Measurements from ENCODE around the gene EIF1. TPM values are rescaled to one million over a fixed set of nuclear protein-coding genes. Genes with fewer than 3 reads are reported as not detected.

EIF1 gene
- total RNA-seq, 1 donor from 2014 or later = 843 TPM

DNA sequence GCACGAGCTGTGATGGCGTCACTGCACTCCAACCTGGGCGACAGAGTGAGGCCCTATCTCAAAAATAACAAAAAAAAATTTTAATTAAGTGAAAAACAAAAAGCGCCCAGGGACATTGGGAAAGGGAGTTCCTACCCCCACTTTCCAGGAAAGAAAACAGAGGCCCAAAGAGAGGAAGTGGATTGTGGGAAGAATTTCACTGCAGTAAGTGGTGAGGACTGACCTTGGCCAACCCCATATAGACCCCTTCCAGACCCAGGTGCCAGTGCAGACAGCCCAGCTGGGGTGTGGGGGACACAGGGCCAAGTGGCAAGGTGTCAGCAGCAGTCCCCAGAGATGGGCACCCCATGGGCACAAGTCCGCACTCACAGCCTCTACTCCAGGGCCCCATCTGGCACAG is 35.3 kb upstream of the EIF1 start:
- intact Hi-C loops (cut with micrococcal nuclease) = no loop called here
- TF ChIP-seq, protein P1, sequence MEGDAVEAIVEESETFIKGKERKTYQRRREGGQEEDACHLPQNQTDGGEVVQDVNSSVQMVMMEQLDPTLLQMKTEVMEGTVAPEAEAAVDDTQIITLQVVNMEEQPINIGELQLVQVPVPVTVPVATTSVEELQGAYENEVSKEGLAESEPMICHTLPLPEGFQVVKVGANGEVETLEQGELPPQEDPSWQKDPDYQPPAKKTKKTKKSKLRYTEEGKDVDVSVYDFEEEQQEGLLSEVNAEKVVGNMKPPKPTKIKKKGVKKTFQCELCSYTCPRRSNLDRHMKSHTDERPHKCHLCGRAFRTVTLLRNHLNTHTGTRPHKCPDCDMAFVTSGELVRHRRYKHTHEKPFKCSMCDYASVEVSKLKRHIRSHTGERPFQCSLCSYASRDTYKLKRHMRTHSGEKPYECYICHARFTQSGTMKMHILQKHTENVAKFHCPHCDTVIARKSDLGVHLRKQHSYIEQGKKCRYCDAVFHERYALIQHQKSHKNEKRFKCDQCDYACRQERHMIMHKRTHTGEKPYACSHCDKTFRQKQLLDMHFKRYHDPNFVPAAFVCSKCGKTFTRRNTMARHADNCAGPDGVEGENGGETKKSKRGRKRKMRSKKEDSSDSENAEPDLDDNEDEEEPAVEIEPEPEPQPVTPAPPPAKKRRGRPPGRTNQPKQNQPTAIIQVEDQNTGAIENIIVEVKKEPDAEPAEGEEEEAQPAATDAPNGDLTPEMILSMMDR (IDR thresholded peaks at IDR 0.05) = no peak
- peaks cover 4% of the 10 kb centered on the region for H3K4me1 Mint-ChIP-seq
- DNase-seq (no peak), ATAC-seq (ENCODE audit: low read depth) (no peak)
- H3K9me3 Mint-ChIP-seq = no peaks in the 10 kb centered on the region
- no peak overlapping the region for H3K27ac Mint-ChIP-seq
- CTCF ChIA-PET = interaction anchor here (1.2 to 2.1 kb wide), 2 partner anchors 10 to 13 kb away, joined by 4 to 11 read pairs; no protein-coding TSS in a partner anchor
- H3K4me3 Mint-ChIP-seq = no peak overlapping the region
- peaks cover 3% of the 10 kb centered on the region for H3K27me3 Mint-ChIP-seq
- POLR2A ChIA-PET = interaction anchor here (0.8 kb wide), 1 partner anchor 12 kb away, joined by 3 read pairs; no protein-coding TSS in a partner anchor
- no peaks in the 10 kb centered on the region for H3K36me3 Mint-ChIP-seq (ENCODE audit: low read depth)

DNA sequence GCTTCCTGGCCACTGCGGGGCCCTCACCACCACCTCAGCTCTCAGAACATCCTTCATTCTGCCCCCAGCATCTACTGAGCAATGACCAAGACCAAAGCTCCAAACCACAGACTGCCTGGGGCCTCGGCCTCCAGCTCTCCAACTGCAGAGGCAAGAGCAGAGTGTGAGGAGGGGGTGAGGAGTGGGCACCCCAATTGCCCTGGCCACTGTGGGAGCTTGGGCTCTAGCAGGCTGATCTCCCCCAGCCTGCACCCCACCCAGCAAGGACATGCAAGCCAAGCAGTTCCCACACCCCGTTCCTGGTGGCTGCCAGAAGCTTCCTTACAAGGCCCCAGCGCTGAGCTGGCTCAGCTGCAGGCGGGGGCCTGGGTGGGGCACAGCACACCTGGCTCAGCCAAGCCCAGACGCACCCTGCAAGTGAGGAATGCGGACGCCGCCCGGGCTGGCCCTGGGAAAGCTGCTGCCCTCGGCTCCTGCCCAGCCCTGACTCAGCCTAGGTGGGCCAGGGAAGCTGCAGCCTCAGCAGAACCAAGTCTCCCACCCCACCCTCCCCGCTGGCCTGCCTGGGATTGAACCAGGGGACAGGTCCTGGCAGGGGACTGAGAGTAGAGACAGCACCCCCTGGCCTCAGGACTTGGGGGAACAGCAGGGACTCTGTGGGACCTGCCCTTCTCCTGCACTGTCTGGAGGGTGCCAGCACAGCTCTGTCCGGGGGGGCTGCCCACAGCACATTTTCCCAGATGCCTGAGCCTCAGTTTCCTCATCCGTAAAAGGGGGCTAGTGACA is 34.6 kb upstream of the EIF1 start:
- CTCF ChIA-PET = interaction anchor here (1.2 to 2.1 kb wide), 2 partner anchors 9 to 12 kb away, joined by 4 to 11 read pairs; no protein-coding TSS in a partner anchor
- Mint-ChIP-seq H3K4me1 (no peaks in the 10 kb centered on the region), H3K36me3 (ENCODE audit: low read depth) (no peaks in the 10 kb centered on the region), H3K27me3 (peaks cover 3% of the 10 kb centered on the region), H3K27ac (no peak overlapping the region), H3K9me3 (no peaks in the 10 kb centered on the region), H3K4me3 (no peak overlapping the region)
- TF ChIP-seq, protein P1 (IDR thresholded peaks at IDR 0.05) = no peak
- intact Hi-C loops (cut with micrococcal nuclease) = no loop called here
- no peak for ATAC-seq (ENCODE audit: low read depth)
- DNase-seq = no peak
- POLR2A ChIA-PET = interaction anchor here (0.8 kb wide), 1 partner anchor 12 kb away, joined by 3 read pairs; no protein-coding TSS in a partner anchor

DNA sequence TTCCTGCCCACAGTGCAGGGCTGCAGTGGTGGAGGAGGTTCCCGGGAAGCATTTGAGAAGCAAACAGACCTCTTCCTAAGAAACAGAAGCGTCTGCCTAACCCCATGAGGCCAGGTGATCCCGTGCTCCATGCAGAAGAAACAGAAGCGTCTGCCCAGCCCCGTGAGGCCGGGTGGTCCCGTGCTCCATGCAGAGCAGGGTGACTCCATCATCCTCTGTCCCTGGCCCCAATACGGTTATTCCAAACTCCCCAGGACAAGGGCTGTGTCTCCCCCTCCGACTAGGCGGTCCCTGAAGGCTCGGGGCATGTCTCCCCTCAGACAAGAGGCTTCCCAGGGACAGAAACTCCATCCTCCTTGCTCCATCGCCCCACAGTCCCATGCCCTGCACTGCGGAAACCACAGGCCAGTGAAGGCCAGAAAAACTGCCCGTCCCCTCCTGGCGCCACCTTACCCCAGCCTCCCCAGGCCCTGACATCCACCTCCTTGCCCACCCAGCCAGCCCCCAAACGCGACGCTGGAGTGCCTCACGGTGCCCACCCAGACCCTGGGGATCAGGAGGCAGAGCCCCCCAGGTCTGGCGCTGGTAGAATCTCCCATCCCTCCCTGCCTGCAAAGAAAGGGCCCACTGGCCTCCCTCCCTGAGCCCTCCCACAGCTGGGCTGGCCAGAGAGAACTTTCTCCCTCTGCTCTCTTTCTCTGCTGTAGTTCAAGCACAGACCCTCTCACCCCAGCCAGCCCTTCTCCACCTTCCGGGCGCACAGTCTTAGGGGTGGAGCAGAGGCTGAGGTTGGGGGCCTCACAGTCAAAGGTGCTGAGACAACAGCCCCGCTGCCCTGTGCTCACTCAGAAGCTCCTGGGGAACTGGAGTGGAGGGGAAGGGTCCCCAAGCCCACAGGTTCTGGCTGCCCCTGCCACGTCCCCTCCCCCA is 33.7 kb upstream of the EIF1 start:
- Mint-ChIP-seq H3K36me3 (ENCODE audit: low read depth) (no peaks in the 10 kb centered on the region), H3K4me1 (no peaks in the 10 kb centered on the region)
- intact Hi-C loops (cut with micrococcal nuclease) = no loop called here

DNA sequence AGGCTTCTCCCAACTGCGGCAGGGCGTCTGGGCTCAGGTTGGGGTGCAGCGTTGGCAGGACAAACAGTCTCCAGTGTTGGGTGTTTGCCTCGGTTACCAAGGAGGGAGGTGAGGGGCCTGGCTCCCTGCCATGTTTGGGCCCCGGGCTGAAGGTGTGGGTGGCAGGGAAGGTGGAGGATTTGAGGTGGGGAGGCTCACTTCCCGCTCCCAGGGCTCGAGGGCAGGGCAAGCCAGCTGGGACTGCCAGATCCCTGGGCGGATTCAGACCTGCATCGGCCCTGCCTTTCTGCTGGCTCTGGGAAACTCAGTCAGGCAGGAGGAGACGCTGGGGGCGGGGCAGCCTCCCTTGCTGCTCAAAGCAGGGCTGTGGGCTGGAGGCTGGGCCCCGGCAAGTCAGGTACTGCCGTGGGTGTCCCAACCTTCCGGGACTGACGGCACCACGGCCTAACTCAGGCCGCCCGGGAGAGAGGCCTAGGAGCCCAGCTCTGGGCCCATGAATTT is 33.0 kb upstream of the EIF1 start:
- ChIA-PET CTCF (no interaction called here), POLR2A (no interaction called here)
- H3K4me3 Mint-ChIP-seq = no peak overlapping the region
- DNase-seq = no peak
- no peaks in the 10 kb centered on the region for H3K4me1 Mint-ChIP-seq
- intact Hi-C loops (cut with micrococcal nuclease) = no loop called here
- H3K27me3 Mint-ChIP-seq = peaks cover 3% of the 10 kb centered on the region
- no peaks in the 10 kb centered on the region for H3K36me3 Mint-ChIP-seq (ENCODE audit: low read depth)
- no peak overlapping the region for H3K27ac Mint-ChIP-seq
- no peak for ATAC-seq (ENCODE audit: low read depth)
- H3K9me3 Mint-ChIP-seq = no peaks in the 10 kb centered on the region
- TF ChIP-seq, protein P1 (IDR thresholded peaks at IDR 0.05) = no peak

More for the DNA sequence above, 33.7 kb upstream of the EIF1 start:
- Mint-ChIP-seq H3K27me3 (peaks cover 3% of the 10 kb centered on the region), H3K9me3 (no peaks in the 10 kb centered on the region), H3K27ac (no peak overlapping the region), H3K4me3 (no peak overlapping the region)
- no peak for DNase-seq
- no peak for ATAC-seq (ENCODE audit: low read depth)
- TF ChIP-seq, protein P1 (IDR thresholded peaks at IDR 0.05) = no peak
- ChIA-PET CTCF (interaction anchor here (2.1 kb wide), 1 partner anchor 8 kb away, joined by 11 read pairs; no protein-coding TSS in a partner anchor), POLR2A (no interaction called here)
